HG02678 (cell line): ENCODE measurements around the gene POLR2C.
"Not testable (repeated sequence)": the region's sequence is repeated elsewhere in the genome, so short reads cannot be mapped to it uniquely, and the experiment has no call there.

ENCODE experiments used
- ATAC-seq: cut with Tn5 transposase; IDR thresholded peaks from one replicate; pipeline ENCODE4 v1.9.1; 2021; ENCODE audit warnings: mild to moderate bottlenecking, moderate library complexity; ENCODE audit not compliant: unreplicated experiment

Gene POLR2C

GRCh38 chr16:57462209-57462977, at the start of gene POLR2C:
Gene POLR2C, plus strand, starts transcription at chr16:57462679. Its CDS starts 46 bp downstream, at chr16:57462725.
- ATAC-seq = peak; percentile 90

DNA sequence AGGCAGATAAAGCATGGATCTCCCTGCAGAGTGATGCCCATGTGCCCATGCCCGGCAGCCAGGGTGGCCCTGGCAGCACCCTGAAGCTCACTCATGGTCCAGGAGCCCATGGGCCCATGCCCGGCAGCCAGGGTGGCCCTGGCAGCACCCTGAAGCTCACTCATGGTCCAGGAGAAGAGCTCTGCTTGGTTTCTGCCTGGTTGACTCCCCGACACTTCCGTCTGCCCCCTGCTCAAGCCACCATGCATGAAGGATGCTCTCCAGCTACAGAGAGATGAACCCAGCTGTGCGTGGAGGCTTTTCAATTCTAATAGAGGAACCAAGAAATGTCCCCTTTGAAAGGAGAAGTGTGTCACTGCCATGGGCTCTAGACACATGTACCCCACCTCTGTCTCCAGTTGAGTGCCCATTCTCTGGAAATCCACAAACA, 49.2 kb upstream of the POLR2C start:
- ATAC-seq = peak; percentile 62

DNA sequence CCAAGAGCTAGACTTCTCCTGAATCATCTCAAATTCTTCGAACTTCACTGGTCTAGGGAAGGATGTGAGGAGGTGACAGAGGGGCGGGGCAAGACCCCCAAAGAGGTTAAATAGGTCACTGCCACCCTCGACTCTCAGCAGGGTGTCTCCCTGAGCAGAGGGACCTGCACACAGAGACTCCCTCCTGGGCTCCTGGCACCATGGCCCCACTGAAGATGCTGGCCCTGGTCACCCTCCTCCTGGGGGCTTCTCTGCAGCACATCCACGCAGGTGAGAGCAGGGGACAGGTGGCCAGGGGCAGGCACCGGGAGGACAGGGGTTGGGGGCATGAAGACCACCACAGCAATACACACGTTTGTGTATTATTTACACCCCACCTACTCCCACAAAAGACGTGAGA, 48.7 kb upstream of the POLR2C start:
- ATAC-seq = no peak

- no peak for ATAC-seq
These were observed 46.4 kb upstream of the POLR2C start for GRCh38 chr16:57416084-57416483.

DNA sequence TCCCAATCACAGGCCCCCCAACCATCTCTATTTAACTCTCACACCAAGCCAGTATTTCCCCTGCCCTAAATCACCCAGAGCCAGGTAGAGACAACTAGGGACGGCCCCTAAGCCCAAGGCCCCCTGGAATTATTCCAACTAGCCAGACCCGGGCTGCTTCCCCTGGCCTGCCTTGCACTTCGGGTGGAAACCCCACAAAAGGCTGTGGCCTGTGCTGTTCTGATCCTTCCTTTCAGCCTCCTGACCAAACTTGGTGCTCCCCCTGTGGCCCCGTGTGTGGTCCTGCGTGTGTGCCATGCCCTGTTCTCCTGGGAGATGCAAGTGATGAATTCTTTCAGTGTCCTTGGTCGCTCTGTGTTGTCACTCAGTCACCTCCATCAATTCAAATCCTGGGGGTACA, 43.0 kb upstream of the POLR2C start:
- no peak for ATAC-seq

DNA sequence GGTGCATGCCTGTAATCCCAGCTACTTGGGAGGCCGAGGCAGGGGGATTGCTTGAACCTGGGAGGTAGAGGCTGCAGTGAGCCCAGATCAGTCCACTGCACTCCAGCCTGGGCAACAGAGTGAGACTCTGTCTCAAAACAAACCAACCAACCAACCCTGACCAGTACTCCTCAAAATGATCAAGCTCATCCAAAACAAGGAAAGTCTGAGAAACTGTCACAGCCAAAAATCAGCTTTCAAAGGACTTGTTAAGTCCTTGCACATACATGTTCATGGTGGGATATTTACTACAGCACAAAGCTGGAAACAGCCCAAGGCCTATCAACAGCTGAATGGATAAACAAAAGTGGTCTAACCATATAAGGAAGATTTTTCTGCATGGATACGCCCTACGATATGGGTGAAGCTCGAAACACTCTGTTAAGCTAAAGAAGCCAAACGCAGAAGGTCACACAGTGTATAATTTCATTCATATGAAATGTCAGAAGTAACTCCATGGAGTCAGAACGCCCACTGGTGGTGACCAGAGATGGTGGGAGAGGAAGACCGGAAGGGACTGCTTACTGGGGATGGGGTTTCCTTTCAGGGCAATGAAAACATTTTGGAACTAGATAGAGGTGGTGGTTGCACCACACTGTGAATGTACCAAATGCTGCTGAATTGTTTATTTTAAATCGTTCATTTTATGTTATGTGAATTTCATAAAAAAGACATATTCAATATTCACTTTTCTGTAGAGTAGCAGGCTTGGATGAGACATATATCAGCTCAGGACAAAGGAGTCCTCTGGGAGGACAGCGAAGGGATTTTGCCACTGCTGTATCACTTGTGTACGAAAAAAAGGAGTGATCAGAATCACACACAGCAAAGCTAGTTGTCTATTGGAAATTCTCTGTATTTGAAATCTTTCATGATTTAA, 40.2 kb upstream of the POLR2C start:
- ATAC-seq = no peak

DNA sequence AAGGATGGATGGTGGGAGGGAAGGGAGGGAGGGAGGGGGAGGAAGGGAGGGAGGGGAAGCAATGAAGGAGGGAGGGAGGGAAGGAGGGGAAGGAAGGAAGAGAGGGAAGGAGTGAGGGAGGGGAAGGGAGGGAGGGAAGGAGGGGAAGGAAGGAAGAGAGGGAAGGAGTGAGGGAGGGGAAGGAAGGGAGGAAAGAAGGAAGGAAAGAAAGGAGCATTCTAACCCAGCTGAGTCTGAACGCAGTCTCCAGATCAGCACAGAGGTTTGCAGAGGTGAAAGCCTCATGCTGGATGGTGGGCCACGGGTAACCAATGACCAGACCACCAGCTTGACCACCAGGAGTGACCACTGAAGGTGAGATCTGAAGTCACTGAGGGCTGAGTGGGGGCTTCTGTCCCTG, 39.3 kb upstream of the POLR2C start:
- no peak for ATAC-seq

- ATAC-seq = no peak
These were observed 37.9 kb upstream of the POLR2C start for GRCh38 chr16:57424583-57424982.

DNA sequence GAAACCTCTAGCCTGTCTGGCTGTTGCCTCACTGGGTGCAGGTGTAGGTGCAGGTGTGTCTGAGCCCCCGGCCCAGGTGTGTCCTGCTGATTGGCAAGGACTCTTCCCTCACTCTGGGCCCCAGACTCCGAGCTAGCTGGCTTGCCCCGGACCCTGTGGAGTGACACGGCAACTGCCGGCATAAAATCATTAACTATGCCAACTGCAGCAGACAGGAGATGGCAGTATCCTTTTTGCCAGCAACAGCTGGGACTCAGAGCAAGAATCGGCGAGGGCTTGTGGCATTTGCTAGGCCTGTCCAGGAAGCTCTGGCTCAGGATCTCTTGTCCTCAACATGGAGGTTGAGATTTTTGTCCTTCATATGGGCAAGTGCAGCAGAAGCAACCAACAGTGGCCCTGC, 36.1 kb upstream of the POLR2C start:
- no peak for ATAC-seq

DNA sequence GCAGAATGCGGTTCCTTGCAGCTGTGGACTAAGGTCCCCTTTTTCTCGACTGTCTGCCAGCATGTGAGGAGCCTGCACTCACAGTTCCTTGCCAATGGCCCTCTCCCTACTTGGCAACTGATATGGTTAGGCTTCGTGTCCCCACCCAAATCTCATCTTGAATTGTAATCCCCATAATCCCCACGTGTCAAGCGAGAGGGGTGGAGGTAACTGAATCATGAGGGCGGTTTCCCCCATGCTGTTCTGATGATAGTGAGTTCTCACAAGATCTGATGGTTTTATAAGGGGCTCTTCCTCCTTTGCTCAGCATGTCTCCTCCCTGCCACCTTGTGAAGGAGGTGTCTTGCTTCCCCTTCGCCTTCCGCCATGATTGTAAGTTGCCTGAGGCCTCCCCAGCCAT, 35.2 kb upstream of the POLR2C start:
- no peak for ATAC-seq

DNA sequence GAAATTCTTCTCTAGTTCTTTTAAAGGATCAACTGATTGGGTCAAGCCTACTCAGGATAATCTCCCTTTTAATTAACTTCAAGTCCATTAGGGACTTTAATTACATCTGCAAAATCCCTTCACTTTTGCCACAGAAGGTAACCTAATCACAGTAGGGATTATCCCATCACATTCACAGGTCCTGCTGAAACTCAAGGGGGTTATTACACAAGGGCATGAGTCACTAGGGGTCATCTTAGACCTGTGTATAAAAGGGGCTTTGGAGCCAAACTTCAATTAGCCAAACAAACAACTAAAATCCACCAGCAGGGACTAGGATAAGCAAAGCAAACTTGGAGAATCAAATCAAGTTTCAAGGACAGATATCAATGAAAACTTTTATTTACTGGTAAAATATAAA, 34.7 kb upstream of the POLR2C start:
- no peak for ATAC-seq

GRCh38 chr16:57430955-57431354, 31.5 kb upstream of the POLR2C start:
- no peak for ATAC-seq

- no peak for ATAC-seq
These were observed 30.0 kb upstream of the POLR2C start for GRCh38 chr16:57432505-57432904.

GRCh38 chr16:57432989-57433388, 29.5 kb upstream of the POLR2C start:
- ATAC-seq = no peak

GRCh38 chr16:57434003-57434402, 28.5 kb upstream of the POLR2C start:
- ATAC-seq = no peak

GRCh38 chr16:57435838-57436237, 26.6 kb upstream of the POLR2C start:
- no peak for ATAC-seq

- ATAC-seq = not testable (repeated sequence)
These were observed 22.5 kb upstream of the POLR2C start for GRCh38 chr16:57439947-57440346.

GRCh38 chr16:57440551-57440950, 21.9 kb upstream of the POLR2C start:
- not testable (repeated sequence) for ATAC-seq

DNA sequence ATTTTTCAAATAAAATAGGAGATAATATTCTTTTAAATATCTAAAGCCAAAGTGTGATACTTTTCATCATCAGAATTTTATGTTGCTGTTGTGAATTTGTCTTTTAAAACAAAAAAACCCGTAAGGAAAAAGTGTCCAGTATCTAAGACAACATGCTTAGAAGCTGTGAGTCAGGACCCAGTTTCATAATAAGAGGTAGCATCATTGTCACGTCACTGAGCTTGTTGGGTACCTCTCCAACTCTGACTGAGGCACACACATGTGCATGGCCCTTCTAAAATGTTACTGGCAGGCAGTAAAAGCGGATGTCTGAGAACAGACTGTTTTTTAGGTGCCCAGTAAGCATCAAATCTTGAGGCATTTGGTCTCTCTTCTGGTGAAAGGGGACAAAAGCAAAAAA, 17.8 kb upstream of the POLR2C start:
- no peak for ATAC-seq

DNA sequence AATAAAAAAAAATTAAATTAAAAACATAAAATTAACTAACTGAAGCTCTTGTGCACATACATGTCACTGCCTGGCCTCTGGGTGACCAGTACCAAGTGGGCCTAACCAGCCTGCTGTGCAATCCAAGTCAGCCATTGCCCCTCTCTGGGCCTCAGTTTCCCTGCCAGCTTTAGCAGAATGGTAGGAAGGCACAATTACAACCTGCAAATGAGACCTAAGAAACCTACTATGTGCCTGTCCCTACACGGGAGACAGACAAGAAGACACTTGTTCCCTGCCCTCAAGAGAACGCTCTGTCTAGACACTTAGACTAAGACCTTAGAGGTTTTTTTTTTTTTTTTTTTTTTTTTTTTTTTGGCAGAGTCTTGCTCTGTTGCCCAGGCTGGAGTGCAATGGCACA, 17.0 kb upstream of the POLR2C start:
- no peak for ATAC-seq

GRCh38 chr16:57446531-57447185, 15.8 kb upstream of the POLR2C start:
- ATAC-seq = peak; percentile 26
